ENCODE results near the gene GRPEL1. TPM values are rescaled to one million over a fixed set of nuclear protein-coding genes. Genes with fewer than 3 reads are reported as not detected.

GRPEL1 gene
- total and polyA plus RNA-seq, 4 donors: 9.8 to 98.1 (median 40.2) TPM

DNA sequence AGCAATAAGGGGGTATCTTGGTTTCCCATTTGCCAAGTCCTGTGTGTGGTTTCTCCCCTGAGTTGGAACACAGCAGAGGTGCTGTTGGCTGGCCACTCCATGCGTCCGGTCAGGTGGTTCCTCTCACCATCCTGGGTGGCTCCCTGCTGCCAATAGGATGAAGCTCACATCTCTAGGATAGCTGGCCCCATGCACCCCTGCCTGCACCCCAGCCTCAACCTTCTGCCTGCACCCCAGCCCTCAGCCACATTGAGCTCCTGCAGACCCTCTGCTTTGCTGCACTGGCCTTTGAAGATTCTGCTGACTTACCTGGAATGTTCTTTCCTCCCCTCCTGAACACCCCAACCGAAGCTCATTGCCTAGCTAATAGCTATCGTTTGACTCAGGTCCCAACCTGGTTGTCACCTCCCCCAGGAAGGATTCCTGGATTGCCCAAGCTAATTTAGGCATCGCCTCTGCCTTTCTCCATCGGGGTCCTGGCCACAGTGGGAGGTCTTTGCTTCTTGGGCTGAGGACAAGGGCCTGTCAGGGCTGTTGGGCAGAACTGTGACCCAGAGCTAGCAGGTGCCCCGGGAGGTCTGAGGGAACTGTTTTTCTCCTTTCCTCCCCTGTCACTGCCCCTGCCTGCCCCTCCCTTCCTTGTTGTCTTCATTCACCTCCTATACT lies 36.6 kb upstream of the GRPEL1 start:
- H3K9me3 ChIP-seq (ENCODE audit: control insufficient read depth in 4 of 4, low read length in 3 of 4): no peaks in the 10 kb centered on the region
- no peaks in the 10 kb centered on the region for H3K27me3 ChIP-seq (ENCODE audit: control insufficient read depth in 4 of 4, insufficient read depth in 4 of 4, low read length in 3 of 4)
- peaks cover 3 to 25% (median 20%) of the 10 kb centered on the region in 4 donors for H3K4me1 ChIP-seq (ENCODE audit: control insufficient read depth in 4 of 4, insufficient read depth in 4 of 4, low read length in 3 of 4)
- H3K9ac ChIP-seq (ENCODE audit: low read depth in 1 of 2, low read length in 2 of 2): no peak overlapping the region
- 92% methylated on average over 7 of the region's 7 CpGs for WGBS
- H3K36me3 ChIP-seq (ENCODE audit: control insufficient read depth in 4 of 4, insufficient read depth in 3 of 4, low read depth in 1 of 4, low read length in 3 of 4): no peaks in the 10 kb centered on the region
- H3K4me3 ChIP-seq (ENCODE audit: low read depth in 1 of 3, low read length in 3 of 3): no peak overlapping the region
- no peak overlapping the region for H3K27ac ChIP-seq (ENCODE audit: low read depth in 1 of 2, low read length in 2 of 2)
- no peak for TF ChIP-seq HNF4G (IDR thresholded peaks at IDR 0.05)
- no peak for TF ChIP-seq FOXA1 (IDR thresholded peaks at IDR 0.05)
- TF ChIP-seq, protein P1, sequence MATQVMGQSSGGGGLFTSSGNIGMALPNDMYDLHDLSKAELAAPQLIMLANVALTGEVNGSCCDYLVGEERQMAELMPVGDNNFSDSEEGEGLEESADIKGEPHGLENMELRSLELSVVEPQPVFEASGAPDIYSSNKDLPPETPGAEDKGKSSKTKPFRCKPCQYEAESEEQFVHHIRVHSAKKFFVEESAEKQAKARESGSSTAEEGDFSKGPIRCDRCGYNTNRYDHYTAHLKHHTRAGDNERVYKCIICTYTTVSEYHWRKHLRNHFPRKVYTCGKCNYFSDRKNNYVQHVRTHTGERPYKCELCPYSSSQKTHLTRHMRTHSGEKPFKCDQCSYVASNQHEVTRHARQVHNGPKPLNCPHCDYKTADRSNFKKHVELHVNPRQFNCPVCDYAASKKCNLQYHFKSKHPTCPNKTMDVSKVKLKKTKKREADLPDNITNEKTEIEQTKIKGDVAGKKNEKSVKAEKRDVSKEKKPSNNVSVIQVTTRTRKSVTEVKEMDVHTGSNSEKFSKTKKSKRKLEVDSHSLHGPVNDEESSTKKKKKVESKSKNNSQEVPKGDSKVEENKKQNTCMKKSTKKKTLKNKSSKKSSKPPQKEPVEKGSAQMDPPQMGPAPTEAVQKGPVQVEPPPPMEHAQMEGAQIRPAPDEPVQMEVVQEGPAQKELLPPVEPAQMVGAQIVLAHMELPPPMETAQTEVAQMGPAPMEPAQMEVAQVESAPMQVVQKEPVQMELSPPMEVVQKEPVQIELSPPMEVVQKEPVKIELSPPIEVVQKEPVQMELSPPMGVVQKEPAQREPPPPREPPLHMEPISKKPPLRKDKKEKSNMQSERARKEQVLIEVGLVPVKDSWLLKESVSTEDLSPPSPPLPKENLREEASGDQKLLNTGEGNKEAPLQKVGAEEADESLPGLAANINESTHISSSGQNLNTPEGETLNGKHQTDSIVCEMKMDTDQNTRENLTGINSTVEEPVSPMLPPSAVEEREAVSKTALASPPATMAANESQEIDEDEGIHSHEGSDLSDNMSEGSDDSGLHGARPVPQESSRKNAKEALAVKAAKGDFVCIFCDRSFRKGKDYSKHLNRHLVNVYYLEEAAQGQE (IDR thresholded peaks at IDR 0.05): no peak
- TF ChIP-seq, protein P2, sequence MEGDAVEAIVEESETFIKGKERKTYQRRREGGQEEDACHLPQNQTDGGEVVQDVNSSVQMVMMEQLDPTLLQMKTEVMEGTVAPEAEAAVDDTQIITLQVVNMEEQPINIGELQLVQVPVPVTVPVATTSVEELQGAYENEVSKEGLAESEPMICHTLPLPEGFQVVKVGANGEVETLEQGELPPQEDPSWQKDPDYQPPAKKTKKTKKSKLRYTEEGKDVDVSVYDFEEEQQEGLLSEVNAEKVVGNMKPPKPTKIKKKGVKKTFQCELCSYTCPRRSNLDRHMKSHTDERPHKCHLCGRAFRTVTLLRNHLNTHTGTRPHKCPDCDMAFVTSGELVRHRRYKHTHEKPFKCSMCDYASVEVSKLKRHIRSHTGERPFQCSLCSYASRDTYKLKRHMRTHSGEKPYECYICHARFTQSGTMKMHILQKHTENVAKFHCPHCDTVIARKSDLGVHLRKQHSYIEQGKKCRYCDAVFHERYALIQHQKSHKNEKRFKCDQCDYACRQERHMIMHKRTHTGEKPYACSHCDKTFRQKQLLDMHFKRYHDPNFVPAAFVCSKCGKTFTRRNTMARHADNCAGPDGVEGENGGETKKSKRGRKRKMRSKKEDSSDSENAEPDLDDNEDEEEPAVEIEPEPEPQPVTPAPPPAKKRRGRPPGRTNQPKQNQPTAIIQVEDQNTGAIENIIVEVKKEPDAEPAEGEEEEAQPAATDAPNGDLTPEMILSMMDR (IDR thresholded peaks at IDR 0.05; ENCODE audit: low read depth, low read length, missing input control): no peak
- no peak for TF ChIP-seq YY1 (IDR thresholded peaks at IDR 0.05)
- TF ChIP-seq, protein P3, sequence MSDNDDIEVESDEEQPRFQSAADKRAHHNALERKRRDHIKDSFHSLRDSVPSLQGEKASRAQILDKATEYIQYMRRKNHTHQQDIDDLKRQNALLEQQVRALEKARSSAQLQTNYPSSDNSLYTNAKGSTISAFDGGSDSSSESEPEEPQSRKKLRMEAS (IDR thresholded peaks at IDR 0.05): no peak
- TF ChIP-seq RAD21 (IDR thresholded peaks at IDR 0.05): no peak
- TF ChIP-seq TAF1 (conservative IDR thresholded peaks at IDR 0.05): no peak
- no peak for TF ChIP-seq GABPA (IDR thresholded peaks at IDR 0.05 in 1 of 2, conservative IDR thresholded peaks at IDR 0.05 in 1 of 2)
- TF ChIP-seq, protein P4, sequence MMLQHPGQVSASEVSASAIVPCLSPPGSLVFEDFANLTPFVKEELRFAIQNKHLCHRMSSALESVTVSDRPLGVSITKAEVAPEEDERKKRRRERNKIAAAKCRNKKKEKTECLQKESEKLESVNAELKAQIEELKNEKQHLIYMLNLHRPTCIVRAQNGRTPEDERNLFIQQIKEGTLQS (IDR thresholded peaks at IDR 0.05): no peak
- no peak for TF ChIP-seq NR2F2 (IDR thresholded peaks at IDR 0.05)
- TF ChIP-seq FOXA2 (IDR thresholded peaks at IDR 0.05): no peak
- DNase-seq (ENCODE audit: low spot score): no peak

DNA sequence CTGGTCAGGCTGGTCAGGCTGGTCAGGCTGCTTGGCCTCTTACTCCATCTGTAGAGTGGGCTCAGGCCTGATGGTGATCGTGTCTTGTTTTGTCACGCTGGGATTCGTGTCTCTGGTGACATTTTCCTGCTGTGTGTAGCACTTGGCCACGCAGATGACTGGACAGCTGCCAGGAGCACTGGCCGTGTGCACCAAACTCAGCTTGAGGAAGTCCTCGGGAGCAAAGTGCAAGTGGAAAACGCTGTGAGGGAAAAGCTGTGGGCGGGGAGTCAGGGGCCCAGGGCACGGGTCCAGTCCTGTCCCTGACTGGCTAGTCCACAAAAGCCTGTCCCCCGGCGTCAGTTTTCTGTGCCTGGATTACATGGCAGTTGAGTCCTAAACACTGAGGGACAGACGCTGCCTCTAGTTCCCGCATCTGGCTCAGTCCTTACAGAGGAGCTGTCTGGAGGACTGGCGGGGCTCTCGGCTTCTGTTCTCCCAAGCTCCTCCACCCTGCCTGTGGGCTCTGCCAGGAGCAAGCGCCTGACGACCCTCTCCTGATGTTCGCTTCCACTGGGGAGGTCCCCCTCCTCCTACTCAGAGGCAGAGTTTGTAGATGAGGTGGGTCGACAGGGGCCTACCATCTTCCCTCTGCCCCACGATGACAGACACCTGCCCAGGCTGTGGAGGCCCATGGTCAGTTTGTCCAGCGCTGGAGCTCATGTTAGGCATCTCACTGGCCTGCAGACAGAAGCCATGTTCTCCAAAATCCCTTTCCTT lies 35.9 kb upstream of the GRPEL1 start:
- peak overlapping the region; percentile 2 to 73 for H3K27ac ChIP-seq (ENCODE audit: low read depth in 1 of 2, low read length in 2 of 2)
- WGBS: 32% methylated on average over 21 of the region's 21 CpGs
- TF ChIP-seq, protein P5, sequence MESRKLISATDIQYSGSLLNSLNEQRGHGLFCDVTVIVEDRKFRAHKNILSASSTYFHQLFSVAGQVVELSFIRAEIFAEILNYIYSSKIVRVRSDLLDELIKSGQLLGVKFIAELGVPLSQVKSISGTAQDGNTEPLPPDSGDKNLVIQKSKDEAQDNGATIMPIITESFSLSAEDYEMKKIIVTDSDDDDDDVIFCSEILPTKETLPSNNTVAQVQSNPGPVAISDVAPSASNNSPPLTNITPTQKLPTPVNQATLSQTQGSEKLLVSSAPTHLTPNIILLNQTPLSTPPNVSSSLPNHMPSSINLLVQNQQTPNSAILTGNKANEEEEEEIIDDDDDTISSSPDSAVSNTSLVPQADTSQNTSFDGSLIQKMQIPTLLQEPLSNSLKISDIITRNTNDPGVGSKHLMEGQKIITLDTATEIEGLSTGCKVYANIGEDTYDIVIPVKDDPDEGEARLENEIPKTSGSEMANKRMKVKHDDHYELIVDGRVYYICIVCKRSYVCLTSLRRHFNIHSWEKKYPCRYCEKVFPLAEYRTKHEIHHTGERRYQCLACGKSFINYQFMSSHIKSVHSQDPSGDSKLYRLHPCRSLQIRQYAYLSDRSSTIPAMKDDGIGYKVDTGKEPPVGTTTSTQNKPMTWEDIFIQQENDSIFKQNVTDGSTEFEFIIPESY (IDR thresholded peaks at IDR 0.05): no peak
- no peak for TF ChIP-seq RAD21 (IDR thresholded peaks at IDR 0.05)
- peak in 1 of 2 donors; percentile 63 for TF ChIP-seq JUND (IDR thresholded peaks at IDR 0.05)
- TF ChIP-seq, protein P4 (IDR thresholded peaks at IDR 0.05): no peak
- TF ChIP-seq TAF1 (conservative IDR thresholded peaks at IDR 0.05): peak; percentile 41
- TF ChIP-seq FOXA2 (IDR thresholded peaks at IDR 0.05): no peak
- TF ChIP-seq EGR1 (IDR thresholded peaks at IDR 0.05; ENCODE audit: low read depth in 2 of 2): peak in 1 of 2 donors; percentile 72
- TF ChIP-seq NR2F2 (IDR thresholded peaks at IDR 0.05): peak; percentile 79
- TF ChIP-seq RXRA (IDR thresholded peaks at IDR 0.05): peak in 1 of 2 donors; percentile 60
- peak; percentile 82 for TF ChIP-seq HNF4G (IDR thresholded peaks at IDR 0.05)
- TF ChIP-seq, protein P1 (IDR thresholded peaks at IDR 0.05): no peak
- no peak for TF ChIP-seq GABPA (IDR thresholded peaks at IDR 0.05 in 1 of 2, conservative IDR thresholded peaks at IDR 0.05 in 1 of 2)
- TF ChIP-seq HNF4A (conservative IDR thresholded peaks at IDR 0.05): peak; percentile 77 to 93

More for the DNA sequence above, 35.9 kb upstream of the GRPEL1 start:
- DNase-seq (ENCODE audit: low spot score): peak; percentile 78
- Histone ChIP-seq H3K4me3 (ENCODE audit: low read depth in 1 of 3, low read length in 3 of 3) (peak overlapping the region in 2 of 3 donors; percentile 0 to 12), H3K27me3 (ENCODE audit: control insufficient read depth in 4 of 4, insufficient read depth in 4 of 4, low read length in 3 of 4) (no peaks in the 10 kb centered on the region), H3K9ac (ENCODE audit: low read depth in 1 of 2, low read length in 2 of 2) (no peak overlapping the region), H3K36me3 (ENCODE audit: control insufficient read depth in 4 of 4, insufficient read depth in 3 of 4, low read depth in 1 of 4, low read length in 3 of 4) (no peaks in the 10 kb centered on the region), H3K9me3 (ENCODE audit: control insufficient read depth in 4 of 4, low read length in 3 of 4) (no peaks in the 10 kb centered on the region), H3K4me1 (ENCODE audit: control insufficient read depth in 4 of 4, insufficient read depth in 4 of 4, low read length in 3 of 4) (peaks cover 3 to 25% (median 20%) of the 10 kb centered on the region in 4 donors)
